NCI-H1694 (cell line): ENCODE results near the gene GTF3C1.
"Not testable (repeated sequence)": the region's sequence is repeated elsewhere in the genome, so short reads cannot be mapped to it uniquely, and the experiment has no call there.

ENCODE experiments used
- DNase-seq: peaks from one replicate; lab custom pipeline; 2025; lab: John Stamatoyannopoulos, UW

GTF3C1 gene

GRCh38 chr16:27549746-27550581 is at the start of gene GTF3C1, which contains the start of gene KATNIP:
Gene GTF3C1, minus strand, starts transcription at chr16:27549913. Its CDS starts 23 bp downstream, at chr16:27549890.
Gene KATNIP, plus strand, starts transcription at chr16:27550144. Its CDS starts 27 bp downstream, at chr16:27550171.
- DNase-seq = peak; percentile 94

- no peak for DNase-seq
Measured at GRCh38 chr16:27598931-27599565, 49.3 kb upstream of the GTF3C1 start.

- DNase-seq = no peak
Measured at GRCh38 chr16:27598220-27598619, 48.5 kb upstream of the GTF3C1 start.

- no peak for DNase-seq
Measured at GRCh38 chr16:27597361-27597760, 47.6 kb upstream of the GTF3C1 start.

GRCh38 chr16:27596411-27596810 is 46.7 kb upstream of the GTF3C1 start:
- DNase-seq = no peak

GRCh38 chr16:27595993-27596392 is 46.3 kb upstream of the GTF3C1 start:
- no peak for DNase-seq

- no peak for DNase-seq
Measured at GRCh38 chr16:27595475-27595874, 45.8 kb upstream of the GTF3C1 start.

- DNase-seq = no peak
Measured at GRCh38 chr16:27591837-27592236, 42.1 kb upstream of the GTF3C1 start.

GRCh38 chr16:27588057-27588456 is 38.3 kb upstream of the GTF3C1 start:
- no peak for DNase-seq

- no peak for DNase-seq
Measured at GRCh38 chr16:27586711-27587110, 37.0 kb upstream of the GTF3C1 start.

- no peak for DNase-seq
Measured at GRCh38 chr16:27585200-27585599, 35.5 kb upstream of the GTF3C1 start.

- DNase-seq = no peak
Measured at GRCh38 chr16:27583634-27584033, 33.9 kb upstream of the GTF3C1 start.

- no peak for DNase-seq
Measured at GRCh38 chr16:27582883-27583282, 33.2 kb upstream of the GTF3C1 start.

GRCh38 chr16:27579087-27579980 is 29.6 kb upstream of the GTF3C1 start:
- no peak for DNase-seq

- no peak for DNase-seq
Measured at GRCh38 chr16:27576729-27577128, 27.0 kb upstream of the GTF3C1 start.

GRCh38 chr16:27572711-27573110 is 23.0 kb upstream of the GTF3C1 start:
- DNase-seq = no peak

- DNase-seq = no peak
Measured at GRCh38 chr16:27571433-27572326, 22.0 kb upstream of the GTF3C1 start.

GRCh38 chr16:27570986-27571385 is 21.3 kb upstream of the GTF3C1 start:
- DNase-seq = not testable (repeated sequence)

GRCh38 chr16:27568077-27568476 is 18.4 kb upstream of the GTF3C1 start:
- no peak for DNase-seq

GRCh38 chr16:27566417-27566816 is 16.7 kb upstream of the GTF3C1 start:
- no peak for DNase-seq

- no peak for DNase-seq
Measured at GRCh38 chr16:27564224-27564623, 14.5 kb upstream of the GTF3C1 start.
